H9 (cell line): ENCODE measurements around the gene STK10. TPM values are rescaled to one million over a fixed set of nuclear protein-coding genes. Genes with fewer than 3 reads are reported as not detected.

ENCODE experiments used
- DNase-seq: peaks from one replicate; pipeline ENCODE4 v3.0.0-alpha.2; 2017
- H2AFZ ChIP-seq: one replicate; pipeline ENCODE4 v1.6.1; 2013; ENCODE audit warnings: mild to moderate bottlenecking, low read length, control low read depth, moderate library complexity
- H2AK5ac ChIP-seq: 2 replicates; pipeline ENCODE4 v1.6.1; 2013; ENCODE audit warnings: low read length, control low read depth, mixed read lengths; ENCODE audit not compliant: insufficient read length
- H2BK120ac ChIP-seq: one replicate; pipeline ENCODE4 v1.6.1; 2013; ENCODE audit warnings: low read depth, mild to moderate bottlenecking, low read length, control low read depth, inconsistent platforms; ENCODE audit not compliant: poor library complexity, severe bottlenecking
- H2BK12ac ChIP-seq: 2 replicates; pipeline ENCODE4 v1.6.1; 2013; ENCODE audit warnings: low read length, control low read depth, mixed read lengths, low read depth; ENCODE audit not compliant: insufficient read length
- H2BK15ac ChIP-seq: 2 replicates; pipeline ENCODE4 v1.6.1; 2013; ENCODE audit warnings: low read depth, low read length, control low read depth
- H2BK20ac ChIP-seq: one replicate; pipeline ENCODE4 v1.6.1; 2013; ENCODE audit warnings: low read depth, mild to moderate bottlenecking, low read length, control low read depth, inconsistent platforms; ENCODE audit not compliant: poor library complexity, severe bottlenecking
- H2BK5ac ChIP-seq: 2 replicates; pipeline ENCODE4 v1.6.1; 2013; ENCODE audit warnings: low read length, control low read depth, mixed read lengths; ENCODE audit not compliant: insufficient read length
- H3K14ac ChIP-seq: 2 replicates; pipeline ENCODE4 v1.6.1; 2013; ENCODE audit warnings: low read length, control low read depth; ENCODE audit not compliant: insufficient read depth
- H3K18ac ChIP-seq: 2 replicates; pipeline ENCODE4 v1.6.1; 2013; ENCODE audit warnings: low read depth, mild to moderate bottlenecking, mixed read lengths, low read length, control low read depth; ENCODE audit not compliant: insufficient read length
- H3K23ac ChIP-seq: 2 replicates; pipeline ENCODE4 v1.6.1; 2013; ENCODE audit warnings: low read length, control low read depth, mixed read lengths, low read depth; ENCODE audit not compliant: insufficient read length
- H3K23me2 ChIP-seq: 2 replicates; pipeline ENCODE4 v1.6.1; 2013; ENCODE audit warnings: low read depth, mild to moderate bottlenecking, mixed read lengths, low read length, control low read depth; ENCODE audit not compliant: insufficient read length, poor library complexity, severe bottlenecking
- H3K27ac ChIP-seq: 2 replicates; pipeline ENCODE4 v1.5.1; 2013; ENCODE audit warnings: low read length, control low read depth, mixed read lengths, low read depth; ENCODE audit not compliant: insufficient read length
- H3K27me3 ChIP-seq: 2 replicates; pipeline ENCODE4 v1.6.1; 2013; ENCODE audit warnings: low read length, control low read depth, inconsistent platforms; ENCODE audit not compliant: insufficient read depth
- H3K4ac ChIP-seq: 2 replicates; pipeline ENCODE4 v1.6.1; 2013; ENCODE audit warnings: low read depth, mild to moderate bottlenecking, control low read depth, inconsistent platforms, low read length, moderate library complexity
- H3K4me1 ChIP-seq: 2 replicates; pipeline ENCODE4 v1.6.1; 2013; ENCODE audit warnings: low read length, control low read depth, inconsistent platforms; ENCODE audit not compliant: insufficient read depth
- H3K4me2 ChIP-seq: 2 replicates; pipeline ENCODE4 v1.6.1; 2013; ENCODE audit warnings: low read length, control low read depth, mixed read lengths; ENCODE audit not compliant: insufficient read length, insufficient read depth
- H3K56ac ChIP-seq: 2 replicates; pipeline ENCODE4 v1.6.1; 2013; ENCODE audit warnings: low read depth, mild to moderate bottlenecking, mixed read lengths, low read length, control low read depth; ENCODE audit not compliant: insufficient read length
- H3K79me1 ChIP-seq: 2 replicates; pipeline ENCODE4 v1.6.1; 2013; ENCODE audit warnings: low read depth, mild to moderate bottlenecking, moderate library complexity, low read length, control low read depth, inconsistent platforms; ENCODE audit not compliant: insufficient read depth, poor library complexity, severe bottlenecking
- H3K79me2 ChIP-seq: 2 replicates; pipeline ENCODE4 v1.6.1; 2013; ENCODE audit warnings: low read length, control low read depth, inconsistent platforms; ENCODE audit not compliant: insufficient read depth
- H3K9ac ChIP-seq: 2 replicates; pipeline ENCODE4 v1.6.1; 2013; ENCODE audit warnings: low read length, control low read depth, mixed read lengths; ENCODE audit not compliant: insufficient read length; ENCODE audit errors: extremely low read depth
- H3K9me3 ChIP-seq: one replicate; pipeline ENCODE4 v1.6.1; 2013; ENCODE audit warnings: low read depth, low read length, inconsistent platforms; ENCODE audit not compliant: control insufficient read depth
- H3T11ph ChIP-seq: one replicate; pipeline ENCODE4 v1.6.1; 2013; ENCODE audit warnings: mild to moderate bottlenecking, low read length, control low read depth, inconsistent platforms
- H4K20me1 ChIP-seq: one replicate; pipeline ENCODE4 v1.6.1; 2013; ENCODE audit not compliant: control insufficient read depth, insufficient read length, insufficient read depth
- H4K5ac ChIP-seq: 2 replicates; pipeline ENCODE4 v1.6.1; 2013; ENCODE audit warnings: low read depth, mild to moderate bottlenecking, mixed read lengths, low read length, control low read depth; ENCODE audit not compliant: insufficient read length
- H4K8ac ChIP-seq: replicated peaks from 2 replicates; pipeline ENCODE4 v1.6.1; 2013; ENCODE audit warnings: low read length, control low read depth, mixed read lengths, low read depth; ENCODE audit not compliant: insufficient read length
- H4K91ac ChIP-seq: 2 replicates; pipeline ENCODE4 v1.6.1; 2013; ENCODE audit warnings: low read depth, mild to moderate bottlenecking, moderate library complexity, mixed read lengths, low read length, control low read depth; ENCODE audit not compliant: insufficient read length
- H3K27ac Mint-ChIP-seq, 3 experiments: 2 replicates in 2 of 3; 3 replicates in 1 of 3; pipeline ENCODE4 v1.8.0; 2020 to 2021; ENCODE audit warnings: mixed read lengths in 3 of 3, mild to moderate bottlenecking in 1 of 3, moderate library complexity in 1 of 3
- H3K27me3 Mint-ChIP-seq: 2 replicates; pipeline ENCODE4 v1.8.0; 2021; ENCODE audit warnings: low read depth, mild to moderate bottlenecking, moderate library complexity, mixed read lengths
- H3K36me3 Mint-ChIP-seq, 3 experiments: 2 replicates in 2 of 3; 3 replicates in 1 of 3; pipeline ENCODE4 v1.8.0; 2020 to 2021; ENCODE audit warnings: low read depth in 3 of 3, mixed read lengths in 3 of 3; ENCODE audit not compliant: insufficient read depth in 1 of 3
- H3K4me1 Mint-ChIP-seq, 2 experiments: 2 replicates each; pipeline ENCODE4 v1.8.0; 2020; ENCODE audit warnings: mixed read lengths in 2 of 2
- H3K4me3 Mint-ChIP-seq, 2 experiments: 2 replicates in 1 of 2; 3 replicates in 1 of 2; pipeline ENCODE4 v1.8.0; 2020 to 2021; ENCODE audit warnings: mild to moderate bottlenecking in 2 of 2, mixed read lengths in 2 of 2, moderate library complexity in 1 of 2
- H3K9me3 Mint-ChIP-seq, 2 experiments: 2 replicates in 1 of 2; 3 replicates in 1 of 2; pipeline ENCODE4 v1.8.0; 2020; ENCODE audit warnings: mild to moderate bottlenecking in 2 of 2, mixed read lengths in 2 of 2, moderate library complexity in 1 of 2
- CTCF ChIP-seq: fragments of 200-600 bp; sonication (generic); conservative IDR thresholded peaks from 3 replicates; pipeline ENCODE4 v1.8.0; 2021; ENCODE audit warnings: antibody characterized with exemption, mild to moderate bottlenecking
- WGBS: extraction: QIAGEN DNeasy Blood & Tissue Kit; methylation state at CpG from one replicate; pipeline ENCODE4 v1.1.7; 2013; ENCODE audit warnings: missing lambda C conversion rate, low lambda C conversion rate, mixed read lengths; ENCODE audit not compliant: insufficient read length; ENCODE audit errors: extremely low coverage; 5-methylcytosine and 5-hydroxymethylcytosine counted together
- total RNA-seq: library from RNA; stranded (reverse); gene quantifications from 2 replicates; pipeline ENCODE4 v1.2.1, GENCODE V29; 2021

Gene STK10
- total RNA-seq, 1 experiment from 2014 or later: 14.6 TPM

GRCh38 chr5:172008689-172009141 is 179.3 kb downstream of the STK10 start:
- Histone ChIP-seq H3K9ac (no peak overlapping the region), H3K27me3 (no peaks in the 10 kb centered on the region), H4K20me1 (no peaks in the 10 kb centered on the region), H3K4me2 (peak overlapping the region; percentile 90), H2BK15ac (no peak overlapping the region), H2AK5ac (no peak overlapping the region), H3K4me1 (peaks cover 11% of the 10 kb centered on the region), H2AFZ (no peak overlapping the region), H3K56ac (no peak overlapping the region), H4K8ac (no peak overlapping the region), H2BK20ac (no peak overlapping the region), H3K18ac (no peak overlapping the region), H3K14ac (no peak overlapping the region), H3K79me2 (peaks cover 16% of the 10 kb centered on the region; the same call in 1 of the 2 replicates), H3K23me2 (peaks cover 16% of the 10 kb centered on the region), H2BK12ac (no peak overlapping the region), H4K91ac (no peak overlapping the region), H3K23ac (no peak overlapping the region), H2BK5ac (no peak overlapping the region), H3K4ac (no peak overlapping the region), H2BK120ac (no peak overlapping the region), H3T11ph (no peak overlapping the region), H4K5ac (no peak overlapping the region), H3K9me3 (no peaks in the 10 kb centered on the region), H3K27ac (peak overlapping the region; percentile 75), H3K79me1 (no peaks in the 10 kb centered on the region)
- peak; percentile 74 for DNase-seq
- H3K36me3 Mint-ChIP-seq: peaks cover 0 to 14% (median 12%) of the 10 kb centered on the region in 3 experiments; a peak in 6 of 7 replicates
- H3K4me1 Mint-ChIP-seq: peaks cover 43 to 48% of the 10 kb centered on the region in 2 experiments
- no peak for TF ChIP-seq CTCF
- peak overlapping the region; percentile 92 to 99 (median 98) for H3K27ac Mint-ChIP-seq
- peak overlapping the region; percentile 94 to 97 for H3K4me3 Mint-ChIP-seq
- WGBS: no CpG with 5 or more reads among the region's 6 CpGs
- H3K9me3 Mint-ChIP-seq: no peaks in the 10 kb centered on the region
- no peaks in the 10 kb centered on the region for H3K27me3 Mint-ChIP-seq
